ENCODE results near the gene BET1. TPM values are rescaled to one million over a fixed set of nuclear protein-coding genes. Genes with fewer than 3 reads are reported as not detected.

Gene BET1
- polyA plus RNA-seq, 2 of the 4 experiments (the other 2 are of a cell fraction) = 31.5 to 64.3 TPM

DNA sequence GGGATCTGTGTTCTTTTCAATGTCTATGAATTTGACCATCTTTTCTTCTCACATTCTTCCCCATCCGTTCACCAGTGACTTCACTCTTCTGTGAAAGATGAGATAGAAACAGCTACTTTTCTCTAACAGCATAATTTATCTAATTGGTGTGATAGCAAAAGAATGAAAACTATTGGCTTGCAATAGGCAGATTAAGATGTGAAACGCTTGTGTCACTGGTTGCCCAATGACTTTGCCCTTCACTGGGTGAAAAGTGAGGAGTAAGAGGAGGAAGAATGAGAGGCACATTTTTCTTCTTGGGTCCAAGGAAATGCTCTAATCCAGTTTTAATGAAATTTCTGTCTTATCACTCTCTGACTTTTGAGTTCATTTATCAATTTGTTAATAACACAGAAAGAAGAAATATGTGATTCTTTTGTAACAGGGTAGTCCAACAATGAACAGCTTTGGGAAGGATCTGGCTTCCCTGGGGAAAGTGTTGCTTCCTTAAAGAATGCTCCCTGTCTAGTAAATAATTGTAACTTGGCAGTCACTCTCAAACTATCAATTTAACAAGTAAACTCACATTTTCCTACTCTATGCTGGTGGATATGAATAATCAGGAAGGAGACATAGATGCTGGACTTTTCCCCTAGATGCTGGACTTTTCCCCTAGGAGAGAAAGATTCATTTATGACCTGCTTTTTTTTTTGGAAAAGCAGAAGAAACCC is 35.1 kb downstream of the BET1 start:
- H3K9me3 ChIP-seq = no peaks in the 10 kb centered on the region
- no peak overlapping the region for H3K27ac ChIP-seq
- H3K4me1 ChIP-seq = no peaks in the 10 kb centered on the region
- ATAC-seq (no peak), DNase-seq (ENCODE audit: low read depth in 1 of 2, low spot score in 1 of 2) (no peak), FAIRE-seq (no peak)
- no peak overlapping the region for H3K4me3 ChIP-seq
- POLR2A ChIA-PET = no interaction called here
- WGBS (ENCODE audit: missing lambda C conversion rate) = 80% methylated on average over 2 of the region's 2 CpGs
- no peak overlapping the region for H3K4me2 ChIP-seq
- CTCF ChIA-PET = no interaction called here
- no peak for TF ChIP-seq CHD4 (IDR thresholded peaks at IDR 0.05; ENCODE audit: borderline replicate concordance)

DNA sequence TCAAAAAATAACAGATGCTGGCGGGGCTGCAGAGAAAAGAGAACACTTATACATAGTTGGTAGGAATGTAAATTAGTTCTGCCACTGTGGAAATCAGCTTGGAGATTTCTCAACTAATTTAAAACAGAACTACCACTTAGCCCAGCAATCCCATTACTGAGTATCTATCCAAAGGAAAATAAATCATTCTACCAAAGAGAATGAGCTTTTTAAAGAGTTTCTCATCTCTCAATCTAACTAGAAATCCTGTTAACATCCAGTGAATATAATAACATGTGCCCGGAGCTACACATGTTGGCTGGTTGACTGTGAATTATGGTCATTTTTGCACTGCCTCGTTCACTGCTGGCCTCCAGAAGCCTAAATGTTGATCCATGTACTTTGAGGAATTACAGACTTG is 39.3 kb downstream of the BET1 start:
- H3K4me2 ChIP-seq = no peak overlapping the region
- 83% methylated on average over 3 of the region's 3 CpGs for WGBS (ENCODE audit: missing lambda C conversion rate)
- no peak for TF ChIP-seq POLR2A (IDR thresholded peaks at IDR 0.05; ENCODE audit: low read length)
- TF ChIP-seq ZC3H11A (IDR thresholded peaks at IDR 0.05) = no peak
- no peak for TF ChIP-seq ZSCAN20 (CRISPR knock-in tag; IDR thresholded peaks at IDR 0.05)
- TF ChIP-seq BHLHE40 (IDR thresholded peaks at IDR 0.05; ENCODE audit: low read depth, low read length) = no peak
- no peak for TF ChIP-seq RAD21 (conservative IDR thresholded peaks at IDR 0.05 in 1 of 2, IDR thresholded peaks at IDR 0.05 in 1 of 2)
- no peak for TF ChIP-seq NFE2L2 (conservative IDR thresholded peaks at IDR 0.05; ENCODE audit: low read length)
- no peak for TF ChIP-seq SMC3 (IDR thresholded peaks at IDR 0.05)
- no peak for TF ChIP-seq SREBF2 (IDR thresholded peaks at IDR 0.05)
- TF ChIP-seq, protein P1, sequence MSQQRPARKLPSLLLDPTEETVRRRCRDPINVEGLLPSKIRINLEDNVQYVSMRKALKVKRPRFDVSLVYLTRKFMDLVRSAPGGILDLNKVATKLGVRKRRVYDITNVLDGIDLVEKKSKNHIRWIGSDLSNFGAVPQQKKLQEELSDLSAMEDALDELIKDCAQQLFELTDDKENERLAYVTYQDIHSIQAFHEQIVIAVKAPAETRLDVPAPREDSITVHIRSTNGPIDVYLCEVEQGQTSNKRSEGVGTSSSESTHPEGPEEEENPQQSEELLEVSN (IDR thresholded peaks at IDR 0.05; ENCODE audit: borderline replicate concordance, low read depth) = no peak
- TF ChIP-seq NPAS2 (CRISPR knock-in tag; IDR thresholded peaks at IDR 0.05; ENCODE audit: borderline replicate concordance) = no peak
- TF ChIP-seq, protein P2, sequence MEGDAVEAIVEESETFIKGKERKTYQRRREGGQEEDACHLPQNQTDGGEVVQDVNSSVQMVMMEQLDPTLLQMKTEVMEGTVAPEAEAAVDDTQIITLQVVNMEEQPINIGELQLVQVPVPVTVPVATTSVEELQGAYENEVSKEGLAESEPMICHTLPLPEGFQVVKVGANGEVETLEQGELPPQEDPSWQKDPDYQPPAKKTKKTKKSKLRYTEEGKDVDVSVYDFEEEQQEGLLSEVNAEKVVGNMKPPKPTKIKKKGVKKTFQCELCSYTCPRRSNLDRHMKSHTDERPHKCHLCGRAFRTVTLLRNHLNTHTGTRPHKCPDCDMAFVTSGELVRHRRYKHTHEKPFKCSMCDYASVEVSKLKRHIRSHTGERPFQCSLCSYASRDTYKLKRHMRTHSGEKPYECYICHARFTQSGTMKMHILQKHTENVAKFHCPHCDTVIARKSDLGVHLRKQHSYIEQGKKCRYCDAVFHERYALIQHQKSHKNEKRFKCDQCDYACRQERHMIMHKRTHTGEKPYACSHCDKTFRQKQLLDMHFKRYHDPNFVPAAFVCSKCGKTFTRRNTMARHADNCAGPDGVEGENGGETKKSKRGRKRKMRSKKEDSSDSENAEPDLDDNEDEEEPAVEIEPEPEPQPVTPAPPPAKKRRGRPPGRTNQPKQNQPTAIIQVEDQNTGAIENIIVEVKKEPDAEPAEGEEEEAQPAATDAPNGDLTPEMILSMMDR (IDR thresholded peaks at IDR 0.05) = no peak
- TF ChIP-seq FOSL2 (IDR thresholded peaks at IDR 0.05) = no peak
- no peak for TF ChIP-seq FOSL2 (CRISPR knock-in tag; IDR thresholded peaks at IDR 0.05)
- no peak for TF ChIP-seq CBX8 (IDR thresholded peaks at IDR 0.05)
- no peak for TF ChIP-seq MYC (IDR thresholded peaks at IDR 0.05; ENCODE audit: borderline replicate concordance, low read length)
- TF ChIP-seq KDM1A (IDR thresholded peaks at IDR 0.05; ENCODE audit: low read depth) = no peak
- no peak for TF ChIP-seq FOXS1 (CRISPR knock-in tag; IDR thresholded peaks at IDR 0.05)
- H3K9me3 ChIP-seq = no peaks in the 10 kb centered on the region
- no peak for FAIRE-seq
- ChIA-PET POLR2A (no interaction called here), CTCF (no interaction called here)
- DNase-seq (ENCODE audit: low read depth in 1 of 2, low spot score in 1 of 2) = no peak
- no peak for ATAC-seq
- no peak overlapping the region for H3K4me3 ChIP-seq
- no peaks in the 10 kb centered on the region for H3K4me1 ChIP-seq
- no peak overlapping the region for H3K27ac ChIP-seq

DNA sequence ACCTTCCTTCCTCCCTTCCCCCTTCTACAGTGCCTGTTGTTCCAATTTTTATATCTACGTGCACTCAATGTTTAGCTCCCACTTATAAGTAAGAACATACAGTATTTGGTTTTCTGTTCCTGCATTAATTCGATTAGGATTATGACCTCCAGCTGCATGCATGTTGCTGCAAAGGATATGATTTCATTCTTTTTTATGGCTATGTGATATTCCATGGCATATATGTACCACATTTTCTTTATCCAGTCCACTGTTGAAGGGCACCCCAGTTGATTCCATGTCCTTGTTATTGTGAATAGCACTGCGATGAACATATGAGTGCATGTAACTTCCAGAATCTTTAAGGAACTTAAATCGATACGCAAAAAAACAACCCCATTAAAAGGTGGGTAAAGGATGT is 39.9 kb downstream of the BET1 start:
- FAIRE-seq (no peak), DNase-seq (ENCODE audit: low read depth in 1 of 2, low spot score in 1 of 2) (no peak), ATAC-seq (no peak)
- WGBS (ENCODE audit: missing lambda C conversion rate) = 76% methylated on average over 5 of the region's 5 CpGs
- no peak for TF ChIP-seq NR3C1 (IDR thresholded peaks at IDR 0.05)
- TF ChIP-seq RCOR1 (IDR thresholded peaks at IDR 0.05; ENCODE audit: low read depth, low read length) = no peak
- TF ChIP-seq BHLHE40 (IDR thresholded peaks at IDR 0.05; ENCODE audit: low read depth, low read length) = no peak
- TF ChIP-seq RAD21 (conservative IDR thresholded peaks at IDR 0.05 in 1 of 2, IDR thresholded peaks at IDR 0.05 in 1 of 2) = no peak
- TF ChIP-seq, protein P3, sequence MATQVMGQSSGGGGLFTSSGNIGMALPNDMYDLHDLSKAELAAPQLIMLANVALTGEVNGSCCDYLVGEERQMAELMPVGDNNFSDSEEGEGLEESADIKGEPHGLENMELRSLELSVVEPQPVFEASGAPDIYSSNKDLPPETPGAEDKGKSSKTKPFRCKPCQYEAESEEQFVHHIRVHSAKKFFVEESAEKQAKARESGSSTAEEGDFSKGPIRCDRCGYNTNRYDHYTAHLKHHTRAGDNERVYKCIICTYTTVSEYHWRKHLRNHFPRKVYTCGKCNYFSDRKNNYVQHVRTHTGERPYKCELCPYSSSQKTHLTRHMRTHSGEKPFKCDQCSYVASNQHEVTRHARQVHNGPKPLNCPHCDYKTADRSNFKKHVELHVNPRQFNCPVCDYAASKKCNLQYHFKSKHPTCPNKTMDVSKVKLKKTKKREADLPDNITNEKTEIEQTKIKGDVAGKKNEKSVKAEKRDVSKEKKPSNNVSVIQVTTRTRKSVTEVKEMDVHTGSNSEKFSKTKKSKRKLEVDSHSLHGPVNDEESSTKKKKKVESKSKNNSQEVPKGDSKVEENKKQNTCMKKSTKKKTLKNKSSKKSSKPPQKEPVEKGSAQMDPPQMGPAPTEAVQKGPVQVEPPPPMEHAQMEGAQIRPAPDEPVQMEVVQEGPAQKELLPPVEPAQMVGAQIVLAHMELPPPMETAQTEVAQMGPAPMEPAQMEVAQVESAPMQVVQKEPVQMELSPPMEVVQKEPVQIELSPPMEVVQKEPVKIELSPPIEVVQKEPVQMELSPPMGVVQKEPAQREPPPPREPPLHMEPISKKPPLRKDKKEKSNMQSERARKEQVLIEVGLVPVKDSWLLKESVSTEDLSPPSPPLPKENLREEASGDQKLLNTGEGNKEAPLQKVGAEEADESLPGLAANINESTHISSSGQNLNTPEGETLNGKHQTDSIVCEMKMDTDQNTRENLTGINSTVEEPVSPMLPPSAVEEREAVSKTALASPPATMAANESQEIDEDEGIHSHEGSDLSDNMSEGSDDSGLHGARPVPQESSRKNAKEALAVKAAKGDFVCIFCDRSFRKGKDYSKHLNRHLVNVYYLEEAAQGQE (IDR thresholded peaks at IDR 0.05) = no peak
- TF ChIP-seq RNF2 (IDR thresholded peaks at IDR 0.05; ENCODE audit: borderline replicate concordance, low read depth) = no peak
- TF ChIP-seq HOXB13 (CRISPR knock-in tag; IDR thresholded peaks at IDR 0.05; ENCODE audit: low read depth) = no peak
- TF ChIP-seq EHMT2 (IDR thresholded peaks at IDR 0.05; ENCODE audit: low read depth) = no peak
- TF ChIP-seq, protein P4, sequence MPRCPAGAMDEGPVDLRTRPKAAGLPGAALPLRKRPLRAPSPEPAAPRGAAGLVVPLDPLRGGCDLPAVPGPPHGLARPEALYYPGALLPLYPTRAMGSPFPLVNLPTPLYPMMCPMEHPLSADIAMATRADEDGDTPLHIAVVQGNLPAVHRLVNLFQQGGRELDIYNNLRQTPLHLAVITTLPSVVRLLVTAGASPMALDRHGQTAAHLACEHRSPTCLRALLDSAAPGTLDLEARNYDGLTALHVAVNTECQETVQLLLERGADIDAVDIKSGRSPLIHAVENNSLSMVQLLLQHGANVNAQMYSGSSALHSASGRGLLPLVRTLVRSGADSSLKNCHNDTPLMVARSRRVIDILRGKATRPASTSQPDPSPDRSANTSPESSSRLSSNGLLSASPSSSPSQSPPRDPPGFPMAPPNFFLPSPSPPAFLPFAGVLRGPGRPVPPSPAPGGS (IDR thresholded peaks at IDR 0.05) = no peak
- TF ChIP-seq MAZ (IDR thresholded peaks at IDR 0.05; ENCODE audit: borderline replicate concordance, low read depth, low read length) = no peak
- TF ChIP-seq RFX5 (IDR thresholded peaks at IDR 0.05) = no peak
- Histone ChIP-seq H3K27ac (no peak overlapping the region), H3K9me3 (no peaks in the 10 kb centered on the region), H3K4me2 (no peak overlapping the region), H3K4me3 (no peak overlapping the region), H3K4me1 (no peaks in the 10 kb centered on the region)
- POLR2A ChIA-PET = no interaction called here
- CTCF ChIA-PET = no interaction called here

All from A549 (cell line).